22Rv1 (cell line): ENCODE measurements around the gene HTRA3.

ENCODE experiments used
- H3K27ac ChIP-seq: fragments of 450-650 bp; 2 replicates; pipeline ENCODE4 v1.5.1; 2017
- ZFX ChIP-seq: fragments of 450-650 bp; IDR thresholded peaks from 2 replicates; pipeline ENCODE4 v1.6.1; 2017; ENCODE audit warnings: antibody characterized with exemption, borderline replicate concordance
- TF ChIP-seq, protein P1 (sequence below): fragments of 450-650 bp; IDR thresholded peaks from 2 replicates; pipeline ENCODE4 v1.5.1; 2017; ENCODE audit warnings: mild to moderate bottlenecking

Gene HTRA3

DNA sequence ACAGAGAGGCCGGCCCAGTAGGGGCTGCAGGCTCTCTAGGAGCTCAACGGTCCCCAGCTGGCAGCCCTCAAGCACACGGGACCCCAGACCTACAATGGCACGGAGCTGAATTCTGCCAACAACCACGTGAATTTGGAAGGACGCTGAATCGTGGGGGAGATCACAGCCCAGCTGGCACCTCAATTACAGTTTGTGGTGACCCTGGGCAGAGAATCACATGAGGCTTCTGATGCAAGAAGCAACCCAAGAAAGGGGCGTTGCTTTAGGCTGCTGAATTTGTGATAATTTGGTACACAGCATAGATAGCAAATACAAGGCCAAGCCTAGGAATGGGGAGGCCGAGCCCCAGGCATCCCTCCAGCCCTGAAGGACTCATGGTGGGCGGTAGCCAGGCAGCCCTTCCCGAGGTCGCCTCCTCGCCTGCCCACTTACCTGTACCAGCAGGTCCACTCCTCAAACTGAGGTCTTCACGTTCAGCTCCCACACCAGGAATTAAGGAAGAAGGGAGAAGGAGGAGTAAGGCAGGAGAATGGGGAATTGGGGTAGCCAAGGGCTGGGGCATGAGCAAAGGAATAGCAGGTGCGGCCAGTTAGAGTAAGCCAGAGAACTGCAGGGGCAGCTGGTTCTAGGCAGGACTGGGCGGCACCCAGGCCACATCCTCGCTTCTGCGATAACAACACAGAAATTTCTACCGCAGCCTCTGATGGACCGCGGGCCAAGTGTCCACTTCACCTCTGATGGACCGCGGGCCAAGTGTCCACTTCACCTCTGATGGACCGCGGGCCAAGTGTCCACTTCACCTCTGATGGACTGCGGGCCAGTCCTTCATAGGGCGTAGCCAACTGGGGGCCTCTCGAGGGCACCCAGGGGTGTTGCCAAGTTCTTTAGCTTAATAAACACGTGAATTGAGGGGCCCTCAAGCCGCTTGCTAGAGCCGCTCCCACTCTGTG is 23.4 kb upstream of the HTRA3 start:
- H3K27ac ChIP-seq: no peak overlapping the region
- no peak for TF ChIP-seq ZFX
- TF ChIP-seq, protein P1, sequence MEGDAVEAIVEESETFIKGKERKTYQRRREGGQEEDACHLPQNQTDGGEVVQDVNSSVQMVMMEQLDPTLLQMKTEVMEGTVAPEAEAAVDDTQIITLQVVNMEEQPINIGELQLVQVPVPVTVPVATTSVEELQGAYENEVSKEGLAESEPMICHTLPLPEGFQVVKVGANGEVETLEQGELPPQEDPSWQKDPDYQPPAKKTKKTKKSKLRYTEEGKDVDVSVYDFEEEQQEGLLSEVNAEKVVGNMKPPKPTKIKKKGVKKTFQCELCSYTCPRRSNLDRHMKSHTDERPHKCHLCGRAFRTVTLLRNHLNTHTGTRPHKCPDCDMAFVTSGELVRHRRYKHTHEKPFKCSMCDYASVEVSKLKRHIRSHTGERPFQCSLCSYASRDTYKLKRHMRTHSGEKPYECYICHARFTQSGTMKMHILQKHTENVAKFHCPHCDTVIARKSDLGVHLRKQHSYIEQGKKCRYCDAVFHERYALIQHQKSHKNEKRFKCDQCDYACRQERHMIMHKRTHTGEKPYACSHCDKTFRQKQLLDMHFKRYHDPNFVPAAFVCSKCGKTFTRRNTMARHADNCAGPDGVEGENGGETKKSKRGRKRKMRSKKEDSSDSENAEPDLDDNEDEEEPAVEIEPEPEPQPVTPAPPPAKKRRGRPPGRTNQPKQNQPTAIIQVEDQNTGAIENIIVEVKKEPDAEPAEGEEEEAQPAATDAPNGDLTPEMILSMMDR: no peak

DNA sequence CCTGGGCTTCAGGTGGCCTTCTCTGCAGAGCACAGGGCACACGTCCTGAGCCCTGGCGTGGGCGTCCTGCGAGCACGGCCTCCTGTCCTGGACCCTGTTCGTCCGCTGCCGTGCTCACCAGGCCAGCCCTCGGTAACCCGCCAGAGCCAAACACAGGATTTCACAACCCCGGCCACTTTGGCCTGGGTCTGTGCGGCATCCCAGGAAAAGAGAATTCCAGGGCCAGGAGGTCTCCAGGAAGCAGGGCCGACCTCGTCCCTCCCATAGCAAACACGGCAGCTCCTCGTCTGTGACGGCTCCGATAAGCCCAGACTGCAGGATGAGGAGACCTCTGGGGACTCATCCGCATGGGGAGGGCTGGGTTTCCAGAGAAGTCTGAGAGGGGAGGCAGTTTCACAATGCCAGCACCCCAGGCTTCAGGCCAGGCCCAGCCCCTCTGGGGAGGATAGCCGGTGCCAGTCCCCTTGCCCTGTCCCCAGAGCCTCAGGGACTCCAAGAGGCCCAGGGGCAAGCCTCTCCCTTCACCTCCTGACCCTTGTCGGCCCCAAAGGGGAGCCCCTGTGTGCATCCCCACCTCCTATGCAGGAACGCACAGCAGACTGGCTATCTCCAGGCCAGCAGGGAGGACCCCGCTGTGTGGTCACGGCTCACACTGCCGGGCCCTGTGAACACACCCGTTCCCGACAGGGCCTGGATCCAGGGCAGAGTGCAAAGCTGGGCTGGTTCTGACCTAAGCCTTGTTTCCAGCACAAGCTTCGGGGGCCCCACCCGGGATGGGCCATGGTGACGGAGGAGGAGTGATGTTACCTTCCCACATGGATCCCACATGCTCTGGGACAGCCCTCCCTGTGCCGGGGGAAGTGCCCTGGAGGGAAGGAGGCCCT is 22.3 kb upstream of the HTRA3 start:
- no peak for TF ChIP-seq ZFX
- TF ChIP-seq, protein P1: no peak
- H3K27ac ChIP-seq: no peak overlapping the region

DNA sequence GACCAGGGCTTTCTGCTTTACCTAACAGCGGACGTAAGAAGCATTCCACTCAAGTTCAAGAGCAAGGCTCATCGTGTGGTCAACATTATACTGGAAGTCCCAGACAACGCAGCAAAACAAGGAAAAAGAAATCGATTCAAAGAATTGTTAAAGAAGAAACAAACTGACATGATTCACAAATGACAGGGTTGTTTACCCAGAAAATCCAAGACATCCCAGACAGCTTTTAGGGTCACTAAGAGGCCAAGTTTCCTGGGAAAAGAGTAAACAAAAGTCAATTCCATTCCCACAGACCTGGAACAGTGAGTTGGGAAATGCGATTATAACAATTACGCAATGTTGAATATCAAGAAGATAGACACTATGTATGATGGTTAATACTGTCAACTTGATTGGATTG is 21.5 kb upstream of the HTRA3 start:
- H3K27ac ChIP-seq: no peak overlapping the region
- TF ChIP-seq ZFX: no peak
- TF ChIP-seq, protein P1: no peak

DNA sequence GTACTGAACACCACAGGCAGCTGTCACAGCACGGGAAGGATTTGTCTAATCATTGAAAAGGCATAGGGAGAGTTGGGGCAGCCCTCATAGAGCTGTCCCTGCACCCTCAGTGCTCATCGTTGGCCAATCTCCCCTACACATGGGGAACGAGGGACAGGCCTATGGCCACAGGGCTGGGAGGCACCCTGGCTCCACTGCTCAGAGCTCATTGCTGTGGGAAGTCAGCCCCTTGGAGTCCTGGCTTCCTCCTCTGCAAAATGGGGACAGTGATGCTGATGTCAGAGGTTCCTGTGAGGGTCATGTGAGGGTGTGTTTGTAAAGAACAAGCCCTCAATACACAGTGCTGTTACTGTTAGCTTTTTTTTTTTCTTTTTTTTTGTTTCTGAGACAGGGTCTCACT is 19.3 kb upstream of the HTRA3 start:
- TF ChIP-seq, protein P1: no peak
- TF ChIP-seq ZFX: no peak
- H3K27ac ChIP-seq: no peak overlapping the region

DNA sequence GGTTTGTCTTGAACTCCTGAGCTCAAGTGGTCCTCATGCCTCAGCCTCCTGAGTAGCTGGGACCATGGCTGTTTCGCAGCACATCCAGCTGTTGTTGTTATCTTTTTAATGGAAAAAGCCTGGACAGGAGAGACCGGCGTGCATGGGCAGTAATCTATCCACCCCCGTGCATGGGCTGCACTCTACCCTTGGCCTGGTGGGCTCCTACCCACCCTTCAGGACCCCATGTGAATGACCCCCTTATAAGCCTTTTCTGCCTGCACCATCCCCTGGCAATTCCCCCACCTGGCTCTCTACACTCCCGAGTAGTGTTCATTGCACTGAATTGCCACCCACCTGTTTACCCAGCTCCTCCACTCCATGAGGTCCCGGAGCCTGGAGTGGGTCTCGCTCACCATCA is 18.9 kb upstream of the HTRA3 start:
- H3K27ac ChIP-seq: no peak overlapping the region

DNA sequence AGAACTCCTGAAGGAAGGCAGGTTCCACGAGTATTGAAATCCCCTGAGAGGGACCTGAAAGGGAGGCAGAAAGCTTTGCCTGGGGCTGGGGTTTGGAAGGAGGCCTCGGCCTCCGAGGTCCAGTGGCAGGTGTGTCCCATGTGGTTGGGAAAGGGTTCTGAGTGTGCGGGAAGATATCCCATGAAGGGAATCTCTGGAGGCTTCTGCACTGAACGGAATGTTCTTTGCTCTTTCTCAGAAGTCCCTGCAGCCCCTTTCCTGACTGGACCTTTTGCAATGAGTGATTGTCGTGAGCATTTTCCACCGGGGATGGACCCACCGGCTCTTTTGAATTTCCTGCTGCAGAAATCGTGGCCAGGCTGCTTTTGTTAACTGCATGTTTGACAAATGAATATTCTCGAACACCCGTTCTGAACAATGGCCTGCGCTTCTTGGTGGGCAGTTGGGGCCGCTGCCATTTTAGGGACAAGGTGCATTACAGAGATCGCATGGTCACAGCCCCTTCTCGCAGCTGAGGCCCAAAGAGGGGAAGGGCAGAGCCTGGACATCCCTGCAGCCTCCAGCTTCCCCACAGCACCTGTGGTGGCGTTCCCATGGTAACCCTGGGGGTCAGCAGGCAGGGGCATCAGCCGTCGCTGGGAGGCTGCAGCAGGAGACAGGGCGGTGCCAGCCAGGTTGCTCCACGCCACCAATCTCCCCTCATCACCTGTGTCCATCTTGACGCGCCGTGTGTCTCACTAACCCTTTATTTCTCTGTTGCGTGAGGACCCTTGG is 18.3 kb upstream of the HTRA3 start:
- H3K27ac ChIP-seq: no peak overlapping the region

More for the DNA sequence above, 18.9 kb upstream of the HTRA3 start:
- TF ChIP-seq, protein P1: no peak
- TF ChIP-seq ZFX: no peak

More for the DNA sequence above, 18.3 kb upstream of the HTRA3 start:
- TF ChIP-seq, protein P1: no peak
- TF ChIP-seq ZFX: no peak
